Cortex of kidney (tissue), 1 donor: ENCODE results near the gene ATN1.

ENCODE experiments used
- DNase-seq: peaks from one replicate; lab custom pipeline; 2025; lab: John Stamatoyannopoulos, UW

Gene ATN1

GRCh38 chr12:6975297-6976032 lies 47.7 kb downstream of the ATN1 start:
- DNase-seq, result no peak

GRCh38 chr12:6977653-6978052 lies 49.9 kb downstream of the ATN1 start:
- DNase-seq, result no peak

GRCh38 chr12:6978188-6978587 lies 50.4 kb downstream of the ATN1 start:
- DNase-seq, result no peak

GRCh38 chr12:6978611-6979011 lies 50.9 kb downstream of the ATN1 start:
- DNase-seq, result no peak

GRCh38 chr12:6979021-6979420 lies 51.3 kb downstream of the ATN1 start:
- DNase-seq, result no peak

GRCh38 chr12:6979453-6979852 lies 51.7 kb downstream of the ATN1 start:
- DNase-seq, result no peak

- no peak for DNase-seq
These were observed 52.3 kb downstream of the ATN1 start for GRCh38 chr12:6980075-6980474.

GRCh38 chr12:6980740-6981139 lies 53.0 kb downstream of the ATN1 start:
- DNase-seq, result no peak

GRCh38 chr12:6981152-6982052 lies 53.6 kb downstream of the ATN1 start:
- DNase-seq, result no peak

- no peak for DNase-seq
These were observed 54.8 kb downstream of the ATN1 start for GRCh38 chr12:6982532-6982931.

GRCh38 chr12:6987956-6988553 lies 60.3 kb downstream of the ATN1 start:
- DNase-seq, result no peak
